HL-60 (cell line): ENCODE data around the gene ANKRD2.

Source experiments
- DNase-seq, 2 experiments: peaks; one replicate each; pipeline ENCODE4 v3.0.0-alpha.2; 2010 to 2020; ENCODE audit warnings: low read depth in 1 of 2, low spot score in 1 of 2
- H3K27ac ChIP-seq: fragments of 250-450 bp; sonication (Bioruptor Pico); replicated peaks from 2 replicates; pipeline ENCODE4 v1.5.1; 2020; ENCODE audit warnings: mild to moderate bottlenecking, moderate library complexity
- H3K27me3 ChIP-seq: fragments of 250-450 bp; sonication (Bioruptor Pico); 2 replicates; pipeline ENCODE4 v1.5.1; 2021; ENCODE audit warnings: mild to moderate bottlenecking, moderate library complexity; ENCODE audit not compliant: insufficient read depth, poor library complexity, severe bottlenecking
- H3K4me3 ChIP-seq: replicated peaks from 2 replicates; pipeline ENCODE4 v1.5.1; 2011; ENCODE audit warnings: mild to moderate bottlenecking, control low read depth, low read length; ENCODE audit not compliant: insufficient read depth
- GABPA ChIP-seq: IDR thresholded peaks from 2 replicates; pipeline ENCODE4 v1.6.1; 2012; ENCODE audit warnings: low read depth
- POLR2AphosphoS5 ChIP-seq: IDR thresholded peaks from 2 replicates; pipeline ENCODE4 v1.6.1; 2012; ENCODE audit warnings: low read depth
- SPI1 ChIP-seq: IDR thresholded peaks from 2 replicates; pipeline ENCODE4 v1.6.1; 2012; ENCODE audit warnings: low read depth, mild to moderate bottlenecking, borderline replicate concordance
- TF ChIP-seq, protein P1 (sequence below): IDR thresholded peaks from 2 replicates; pipeline ENCODE4 v1.6.1; 2012; ENCODE audit warnings: low read depth; ENCODE audit not compliant: insufficient replicate concordance
- TF ChIP-seq, protein P2 (sequence below): IDR thresholded peaks from one replicate; pipeline ENCODE4 v1.5.1; 2011; ENCODE audit warnings: low read length, control low read depth, inconsistent platforms; ENCODE audit not compliant: insufficient read depth

Gene ANKRD2

DNA sequence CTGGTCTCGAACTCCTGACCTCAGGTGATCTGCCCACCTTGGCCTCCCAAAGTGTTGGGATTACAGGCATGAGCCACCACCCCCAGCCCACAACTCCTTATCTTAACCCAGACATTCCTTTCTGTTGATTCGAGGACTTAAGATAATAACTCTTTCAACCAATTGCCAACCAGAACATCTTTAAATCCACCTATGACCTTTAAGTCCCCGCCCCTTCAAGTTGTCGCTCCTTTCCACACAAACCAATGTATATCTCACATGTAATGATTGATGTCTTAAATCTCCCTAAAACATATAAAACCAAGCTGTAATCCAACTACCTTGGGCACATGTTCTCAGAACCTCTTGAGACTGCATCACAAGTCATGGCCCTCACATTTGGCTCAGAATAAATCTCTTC lies 7.8 kb upstream of the ANKRD2 start:
- Histone ChIP-seq H3K27me3 (no peaks in the 10 kb centered on the region), H3K27ac (no peak overlapping the region), H3K4me3 (no peak overlapping the region)
- DNase-seq: no peak
- TF ChIP-seq, protein P1, sequence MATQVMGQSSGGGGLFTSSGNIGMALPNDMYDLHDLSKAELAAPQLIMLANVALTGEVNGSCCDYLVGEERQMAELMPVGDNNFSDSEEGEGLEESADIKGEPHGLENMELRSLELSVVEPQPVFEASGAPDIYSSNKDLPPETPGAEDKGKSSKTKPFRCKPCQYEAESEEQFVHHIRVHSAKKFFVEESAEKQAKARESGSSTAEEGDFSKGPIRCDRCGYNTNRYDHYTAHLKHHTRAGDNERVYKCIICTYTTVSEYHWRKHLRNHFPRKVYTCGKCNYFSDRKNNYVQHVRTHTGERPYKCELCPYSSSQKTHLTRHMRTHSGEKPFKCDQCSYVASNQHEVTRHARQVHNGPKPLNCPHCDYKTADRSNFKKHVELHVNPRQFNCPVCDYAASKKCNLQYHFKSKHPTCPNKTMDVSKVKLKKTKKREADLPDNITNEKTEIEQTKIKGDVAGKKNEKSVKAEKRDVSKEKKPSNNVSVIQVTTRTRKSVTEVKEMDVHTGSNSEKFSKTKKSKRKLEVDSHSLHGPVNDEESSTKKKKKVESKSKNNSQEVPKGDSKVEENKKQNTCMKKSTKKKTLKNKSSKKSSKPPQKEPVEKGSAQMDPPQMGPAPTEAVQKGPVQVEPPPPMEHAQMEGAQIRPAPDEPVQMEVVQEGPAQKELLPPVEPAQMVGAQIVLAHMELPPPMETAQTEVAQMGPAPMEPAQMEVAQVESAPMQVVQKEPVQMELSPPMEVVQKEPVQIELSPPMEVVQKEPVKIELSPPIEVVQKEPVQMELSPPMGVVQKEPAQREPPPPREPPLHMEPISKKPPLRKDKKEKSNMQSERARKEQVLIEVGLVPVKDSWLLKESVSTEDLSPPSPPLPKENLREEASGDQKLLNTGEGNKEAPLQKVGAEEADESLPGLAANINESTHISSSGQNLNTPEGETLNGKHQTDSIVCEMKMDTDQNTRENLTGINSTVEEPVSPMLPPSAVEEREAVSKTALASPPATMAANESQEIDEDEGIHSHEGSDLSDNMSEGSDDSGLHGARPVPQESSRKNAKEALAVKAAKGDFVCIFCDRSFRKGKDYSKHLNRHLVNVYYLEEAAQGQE: no peak
- TF ChIP-seq, protein P2, sequence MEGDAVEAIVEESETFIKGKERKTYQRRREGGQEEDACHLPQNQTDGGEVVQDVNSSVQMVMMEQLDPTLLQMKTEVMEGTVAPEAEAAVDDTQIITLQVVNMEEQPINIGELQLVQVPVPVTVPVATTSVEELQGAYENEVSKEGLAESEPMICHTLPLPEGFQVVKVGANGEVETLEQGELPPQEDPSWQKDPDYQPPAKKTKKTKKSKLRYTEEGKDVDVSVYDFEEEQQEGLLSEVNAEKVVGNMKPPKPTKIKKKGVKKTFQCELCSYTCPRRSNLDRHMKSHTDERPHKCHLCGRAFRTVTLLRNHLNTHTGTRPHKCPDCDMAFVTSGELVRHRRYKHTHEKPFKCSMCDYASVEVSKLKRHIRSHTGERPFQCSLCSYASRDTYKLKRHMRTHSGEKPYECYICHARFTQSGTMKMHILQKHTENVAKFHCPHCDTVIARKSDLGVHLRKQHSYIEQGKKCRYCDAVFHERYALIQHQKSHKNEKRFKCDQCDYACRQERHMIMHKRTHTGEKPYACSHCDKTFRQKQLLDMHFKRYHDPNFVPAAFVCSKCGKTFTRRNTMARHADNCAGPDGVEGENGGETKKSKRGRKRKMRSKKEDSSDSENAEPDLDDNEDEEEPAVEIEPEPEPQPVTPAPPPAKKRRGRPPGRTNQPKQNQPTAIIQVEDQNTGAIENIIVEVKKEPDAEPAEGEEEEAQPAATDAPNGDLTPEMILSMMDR: no peak
- no peak for TF ChIP-seq GABPA
- TF ChIP-seq POLR2AphosphoS5: no peak
- TF ChIP-seq SPI1: no peak

DNA sequence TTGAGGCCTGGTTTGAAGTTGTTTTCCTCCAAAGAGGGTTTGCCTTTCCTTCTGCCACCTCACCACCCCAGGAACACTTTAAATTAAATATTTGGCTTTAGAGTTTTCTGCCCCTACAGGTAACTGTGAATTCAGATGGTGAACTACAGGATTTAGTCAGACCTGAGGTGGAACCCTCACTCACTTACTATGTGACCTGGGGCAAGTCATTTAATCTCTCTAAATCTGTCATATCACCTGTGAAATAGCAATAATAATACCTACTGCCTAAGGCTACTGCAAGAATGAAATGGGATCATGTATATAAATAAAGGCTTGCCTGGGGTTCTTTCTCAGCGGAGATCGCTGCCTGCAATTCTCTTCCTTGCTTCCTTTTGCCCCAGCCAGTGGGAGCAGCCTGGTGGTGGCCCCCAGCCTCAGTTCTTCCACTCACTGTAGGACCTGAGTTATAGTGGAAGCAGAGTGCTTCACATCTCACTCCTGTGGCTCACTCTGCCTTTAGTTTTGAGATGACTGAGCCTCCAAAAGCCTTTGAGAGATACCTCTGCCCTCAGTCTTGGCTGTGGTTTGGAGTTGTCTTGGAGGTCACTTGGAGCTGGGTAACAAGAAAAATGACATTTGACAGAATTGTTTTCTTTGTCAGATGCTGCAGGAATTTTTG lies 6.1 kb upstream of the ANKRD2 start:
- Histone ChIP-seq H3K27ac (no peak overlapping the region), H3K27me3 (no peaks in the 10 kb centered on the region), H3K4me3 (no peak overlapping the region)
- DNase-seq: no peak
- TF ChIP-seq, protein P1: no peak
- TF ChIP-seq POLR2AphosphoS5 (no peak), SPI1 (no peak), GABPA (no peak)
- TF ChIP-seq, protein P2: no peak

DNA sequence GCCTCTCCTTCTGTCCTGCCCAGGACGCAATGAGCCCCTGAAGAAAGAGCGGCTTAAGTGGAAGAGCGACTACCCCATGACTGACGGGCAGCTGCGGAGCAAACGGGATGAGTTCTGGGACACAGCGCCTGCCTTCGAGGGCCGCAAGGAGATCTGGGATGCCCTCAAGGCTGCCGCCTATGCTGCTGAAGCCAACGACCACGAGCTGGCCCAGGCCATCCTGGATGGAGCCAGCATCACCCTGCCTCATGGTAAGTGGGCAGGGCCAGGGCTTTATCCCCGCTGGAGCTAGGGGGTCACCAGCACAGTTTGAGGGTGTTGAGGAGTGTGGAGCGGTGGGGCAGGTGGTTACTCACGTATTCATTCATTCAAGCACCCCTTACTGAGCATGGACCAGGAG lies 4.7 kb upstream of the ANKRD2 start:
- TF ChIP-seq, protein P2: no peak
- TF ChIP-seq POLR2AphosphoS5: no peak
- TF ChIP-seq, protein P1: no peak
- TF ChIP-seq SPI1: no peak
- no peak for TF ChIP-seq GABPA
- Histone ChIP-seq H3K4me3 (no peak overlapping the region), H3K27ac (no peak overlapping the region), H3K27me3 (no peaks in the 10 kb centered on the region)
- DNase-seq: no peak
